Limb (tissue), 2 donors: ENCODE measurements around the gene NALCN.

Experiments
- DNase-seq, 2 donors: peaks; one replicate each; pipeline ENCODE4 v3.0.0-alpha.2; 2016; ENCODE audit errors: extremely low spot score in 2 of 2

Gene NALCN

DNA sequence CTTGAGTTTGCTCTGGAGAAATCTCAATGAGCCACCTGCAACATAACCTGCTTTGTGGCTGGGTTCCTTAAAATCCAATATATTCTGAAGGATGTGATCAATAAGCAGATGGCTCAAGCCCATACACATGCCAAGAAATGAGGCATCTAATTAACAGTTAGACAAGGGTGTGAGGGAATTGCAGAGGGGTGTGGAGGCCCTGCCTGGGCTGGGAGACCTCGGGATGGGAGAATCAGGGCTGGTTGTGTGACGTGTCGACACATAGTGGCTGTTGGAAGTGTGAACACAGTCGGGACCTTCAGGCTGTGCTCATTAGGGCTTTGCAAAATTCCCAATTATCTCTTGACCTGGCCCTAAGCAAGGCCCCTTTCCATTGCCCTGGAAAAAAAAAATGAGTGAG lies 379.8 kb downstream of the NALCN start:
- no peak for DNase-seq

DNA sequence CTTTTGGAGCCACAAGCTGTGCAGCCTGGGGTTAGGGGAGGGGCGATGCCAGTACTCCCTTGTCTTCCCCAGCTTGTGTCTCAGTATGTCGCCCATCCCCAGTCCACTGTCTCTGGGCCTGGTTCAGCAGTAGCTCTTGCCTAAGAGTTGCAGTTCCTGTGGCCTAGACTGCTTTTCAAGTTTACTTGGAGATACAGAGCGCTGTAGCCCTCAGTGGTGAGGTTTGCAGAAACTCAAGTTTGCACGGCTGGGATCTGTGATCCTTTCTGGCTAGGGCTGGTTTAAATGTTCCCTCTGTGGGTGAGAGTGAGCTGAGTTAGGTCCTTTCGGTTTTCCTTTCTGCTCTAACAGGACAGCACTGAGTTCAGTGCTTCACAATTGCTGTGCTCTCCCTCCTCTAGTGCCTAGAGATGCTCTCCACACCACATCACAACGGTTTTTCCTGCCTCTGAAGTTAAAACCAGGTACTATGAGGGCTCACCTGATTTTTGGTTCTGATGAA lies 381.1 kb downstream of the NALCN start:
- DNase-seq = no peak

DNA sequence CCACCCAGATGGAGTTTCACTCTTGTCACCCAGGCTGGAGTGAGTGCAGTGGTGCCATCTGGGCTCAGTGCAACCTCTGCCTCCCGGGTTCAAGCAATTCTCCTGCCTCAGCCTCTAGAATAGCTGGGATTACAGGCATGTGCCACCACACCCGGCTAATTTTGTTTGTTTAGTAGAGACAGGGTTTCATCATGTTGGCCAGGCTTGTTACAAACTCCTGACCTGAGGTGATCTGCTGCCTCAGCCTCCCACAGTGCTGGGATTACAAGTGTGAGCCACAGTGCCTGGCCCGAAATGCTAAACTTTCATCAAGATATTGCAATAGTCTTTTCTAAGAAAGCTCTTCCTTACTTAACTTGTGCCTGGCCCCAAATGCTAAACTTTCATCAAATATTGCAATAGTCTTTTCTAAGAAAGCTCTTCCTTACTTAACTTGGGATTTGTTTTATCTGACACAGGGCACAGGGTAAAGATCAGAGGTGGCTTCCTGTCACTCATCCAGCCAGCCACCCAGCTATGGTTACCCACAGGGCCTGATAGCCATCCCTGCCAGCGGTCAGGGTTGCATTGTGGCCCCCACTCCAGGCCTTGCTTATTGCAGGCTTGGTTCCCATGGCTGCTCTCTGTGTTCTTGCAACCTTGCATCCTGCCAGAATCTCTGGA lies 389.4 kb downstream of the NALCN start:
- no peak for DNase-seq

DNA sequence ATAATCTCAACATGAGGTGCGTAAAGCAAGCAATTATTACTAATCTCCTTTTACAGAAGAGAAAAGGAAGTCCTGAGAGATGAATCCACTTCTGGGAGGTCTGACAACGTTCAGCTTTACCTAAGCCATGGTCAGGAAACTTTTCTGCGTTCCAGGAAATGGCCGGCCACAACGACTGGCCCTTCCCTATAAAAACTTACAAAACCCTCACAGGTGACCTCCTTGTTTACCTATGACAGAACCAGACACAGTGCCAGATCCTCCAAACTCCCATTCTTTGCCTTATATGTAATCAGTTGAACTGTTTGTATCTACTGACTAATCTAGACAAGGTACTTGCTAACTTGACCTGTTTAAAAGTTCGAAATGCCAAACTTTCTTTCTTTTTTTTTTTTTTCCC lies 390.0 kb downstream of the NALCN start:
- DNase-seq = no peak

DNA sequence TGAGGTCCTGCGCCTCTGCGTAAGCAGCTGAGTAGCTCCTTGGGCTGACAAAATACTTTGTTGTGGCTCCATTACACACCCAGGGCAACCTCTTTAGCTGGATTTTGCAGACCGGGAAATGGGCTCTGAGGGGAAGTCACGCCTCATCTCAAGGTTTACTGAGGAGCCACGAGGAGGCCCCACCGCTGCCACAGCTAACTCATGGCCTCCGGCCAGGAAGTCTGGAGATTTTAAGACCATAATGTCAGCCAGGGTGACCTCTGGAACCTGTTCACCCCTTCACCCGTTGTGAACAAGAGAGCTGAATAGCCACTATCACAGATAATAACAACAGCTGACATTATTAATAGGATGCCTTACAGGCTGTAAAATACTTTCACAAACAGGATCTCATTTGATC lies 390.4 kb downstream of the NALCN start:
- DNase-seq = no peak

DNA sequence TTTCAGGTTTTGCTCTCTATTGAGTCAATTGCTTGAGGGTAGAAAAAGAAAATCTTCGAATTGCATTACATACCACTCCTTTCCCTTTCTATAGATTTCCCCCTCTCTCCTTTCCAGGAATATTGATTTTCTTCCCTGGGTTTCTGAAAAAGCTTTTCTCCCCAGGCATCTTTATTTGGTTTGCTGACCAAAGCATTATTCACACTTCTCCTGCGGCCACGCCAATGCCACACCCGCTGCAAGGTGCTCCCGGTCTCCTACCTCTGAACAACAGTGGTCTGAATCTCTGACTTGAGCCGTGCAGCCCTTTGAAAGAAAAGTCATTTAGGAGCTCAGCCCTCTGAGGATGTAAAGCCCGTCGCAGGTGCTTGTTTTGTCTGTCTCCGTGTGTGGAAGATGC lies 390.8 kb downstream of the NALCN start:
- DNase-seq = no peak

DNA sequence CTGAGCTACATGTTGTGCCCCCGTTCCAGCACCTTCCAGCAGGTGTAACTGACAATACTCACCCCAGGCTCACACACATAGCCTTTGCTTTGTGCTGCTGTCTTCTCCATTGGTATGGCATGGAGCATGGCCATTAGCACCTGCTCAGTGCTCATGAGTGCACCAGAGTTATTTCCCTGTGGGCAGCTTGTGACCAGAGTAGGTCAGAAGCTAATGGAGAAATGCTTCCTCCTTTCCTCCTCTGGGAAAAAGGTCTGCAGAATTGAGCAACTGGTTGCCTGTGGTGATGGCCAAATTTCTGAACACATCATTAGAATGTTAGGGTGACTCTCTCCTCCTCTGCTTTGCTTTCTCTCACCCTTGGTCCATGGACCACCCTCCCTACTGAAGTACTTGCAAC lies 397.2 kb downstream of the NALCN start:
- no peak for DNase-seq

DNA sequence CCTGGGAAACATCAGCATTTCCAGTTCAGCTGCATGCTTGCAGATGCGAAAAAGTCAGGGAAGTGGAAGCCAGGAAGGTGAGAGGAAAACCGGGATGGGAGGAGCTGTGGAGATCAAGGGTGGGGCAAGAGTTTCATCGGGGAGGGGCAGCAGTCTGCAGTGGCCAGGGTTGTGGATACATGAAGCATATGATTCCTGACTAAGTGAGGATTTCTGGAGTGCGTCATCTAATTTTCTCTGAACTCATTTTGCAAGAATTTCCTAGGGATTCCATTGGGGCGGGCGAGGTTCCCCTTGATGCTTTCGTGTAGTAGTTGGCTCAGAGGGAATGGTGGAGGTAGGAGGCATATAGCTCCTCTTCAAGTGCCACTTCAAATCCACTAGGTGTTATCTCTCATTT lies 397.6 kb downstream of the NALCN start:
- DNase-seq = no peak

DNA sequence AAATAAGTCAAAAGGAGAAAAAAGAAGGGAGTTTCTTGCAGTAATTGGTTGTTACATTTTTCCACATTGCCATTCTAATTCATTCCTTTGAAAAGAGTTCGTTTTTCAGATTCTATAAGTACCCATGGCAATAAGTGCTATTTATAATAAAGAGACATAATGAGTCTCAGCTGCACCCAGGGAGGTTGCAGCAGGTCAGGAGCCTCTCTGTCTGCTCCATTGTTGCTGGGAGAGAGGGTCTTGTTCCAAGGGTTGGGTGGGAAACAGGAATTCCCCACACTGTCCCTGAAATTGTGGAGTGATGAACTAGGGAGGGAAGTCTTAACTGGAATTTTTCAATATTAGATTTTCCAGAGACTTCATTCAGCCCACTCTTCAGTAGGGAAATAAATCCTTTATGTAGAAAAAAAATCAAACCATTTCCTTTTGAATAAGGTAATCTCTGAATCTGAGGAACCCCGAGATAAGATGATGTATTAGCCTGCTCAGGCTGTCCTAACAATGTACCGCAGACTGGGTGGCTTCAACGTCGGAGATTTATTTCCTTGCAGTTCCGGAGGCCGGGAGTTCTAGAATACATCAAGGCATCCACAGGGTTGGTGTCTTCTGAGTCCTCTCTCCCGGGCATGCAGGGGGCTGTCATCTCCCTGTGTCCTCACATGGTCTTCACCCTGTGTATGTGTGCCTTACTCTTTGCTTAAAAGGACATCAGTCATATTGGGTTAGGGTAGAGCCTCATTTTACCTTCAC lies 399.0 kb downstream of the NALCN start:
- DNase-seq = no peak

DNA sequence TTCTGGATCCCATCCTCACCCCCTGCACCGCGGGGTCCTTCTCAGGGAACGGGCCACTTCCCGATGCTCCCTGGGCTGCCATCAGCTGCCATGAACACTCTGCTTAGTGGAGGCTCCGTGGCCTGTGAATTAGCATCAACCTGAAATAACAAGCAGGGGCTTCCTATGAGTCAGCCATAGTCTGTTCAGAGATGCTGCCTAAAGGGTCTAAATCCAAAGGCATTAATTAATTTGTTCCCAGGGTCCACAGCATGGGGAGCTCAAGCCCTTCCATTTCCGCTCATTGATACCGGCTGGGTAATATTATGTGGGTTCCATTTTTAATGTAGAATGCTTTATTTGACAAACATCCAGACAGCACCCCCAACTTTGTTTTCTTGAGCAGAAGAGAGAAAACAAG lies 399.8 kb downstream of the NALCN start:
- no peak for DNase-seq

DNA sequence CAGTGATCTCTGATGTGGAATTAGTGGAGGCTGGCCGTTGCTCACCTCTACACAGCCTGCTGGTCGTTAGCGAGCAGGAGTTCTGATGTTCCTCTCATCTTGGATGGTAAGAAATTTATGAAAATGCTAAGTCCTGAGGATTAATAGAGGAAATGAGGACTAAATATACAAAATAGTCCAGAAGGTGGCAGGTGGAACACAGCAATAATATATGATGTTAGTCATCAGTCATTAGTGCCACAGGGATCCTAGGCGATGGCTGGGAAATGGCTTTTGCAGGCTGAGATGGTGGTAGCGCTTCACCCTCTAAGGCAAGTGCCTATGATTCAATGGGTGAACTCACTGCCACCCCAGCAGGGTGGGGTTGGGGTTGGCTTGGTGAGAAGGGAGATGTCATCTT lies 403.1 kb downstream of the NALCN start:
- no peak for DNase-seq

DNA sequence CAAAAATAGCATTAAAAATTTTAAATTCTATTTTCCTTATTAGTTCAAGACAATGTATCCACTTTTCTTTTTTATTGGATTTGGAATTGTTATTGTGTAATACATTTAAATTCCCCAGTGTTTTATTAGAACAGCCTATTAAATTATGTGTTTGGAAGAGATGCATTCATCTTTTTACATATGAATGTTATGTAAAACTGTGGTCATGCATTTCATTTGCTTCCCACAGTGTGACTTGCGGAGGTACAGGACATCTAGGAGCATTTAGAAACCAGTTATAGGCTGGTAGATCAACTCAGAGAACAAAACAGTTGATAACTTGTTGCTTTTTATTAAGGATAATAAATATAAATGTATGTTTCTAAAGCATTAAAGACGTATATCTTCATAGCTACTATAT lies 406.2 kb downstream of the NALCN start:
- no peak for DNase-seq

DNA sequence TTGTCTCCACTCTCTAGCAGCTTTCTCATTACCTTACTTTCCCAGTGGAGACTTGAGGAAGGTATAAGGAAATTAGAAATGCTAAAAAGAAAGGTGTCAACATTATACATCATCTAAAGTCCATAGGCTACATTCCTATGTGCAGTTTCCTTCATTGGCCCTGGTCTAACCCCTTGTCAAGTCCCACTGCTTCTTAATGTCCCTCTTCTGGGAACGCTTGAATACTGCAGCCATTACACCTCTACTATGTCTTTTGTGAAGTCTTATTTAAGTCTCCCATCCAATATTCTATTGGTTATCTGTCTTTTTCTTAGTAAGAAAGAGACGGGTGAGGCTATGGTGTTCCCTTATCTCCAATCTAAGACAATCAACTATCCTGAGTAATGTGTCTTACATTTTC lies 409.1 kb downstream of the NALCN start:
- DNase-seq = no peak
